GM21423 (cell line): Measurements from ENCODE around the gene KANTR.

Experiments used
- ATAC-seq: cut with Tn5 transposase; IDR thresholded peaks from one replicate; pipeline ENCODE4 v1.9.1; 2021; ENCODE audit warnings: mild to moderate bottlenecking, moderate library complexity; ENCODE audit not compliant: unreplicated experiment

KANTR gene

DNA sequence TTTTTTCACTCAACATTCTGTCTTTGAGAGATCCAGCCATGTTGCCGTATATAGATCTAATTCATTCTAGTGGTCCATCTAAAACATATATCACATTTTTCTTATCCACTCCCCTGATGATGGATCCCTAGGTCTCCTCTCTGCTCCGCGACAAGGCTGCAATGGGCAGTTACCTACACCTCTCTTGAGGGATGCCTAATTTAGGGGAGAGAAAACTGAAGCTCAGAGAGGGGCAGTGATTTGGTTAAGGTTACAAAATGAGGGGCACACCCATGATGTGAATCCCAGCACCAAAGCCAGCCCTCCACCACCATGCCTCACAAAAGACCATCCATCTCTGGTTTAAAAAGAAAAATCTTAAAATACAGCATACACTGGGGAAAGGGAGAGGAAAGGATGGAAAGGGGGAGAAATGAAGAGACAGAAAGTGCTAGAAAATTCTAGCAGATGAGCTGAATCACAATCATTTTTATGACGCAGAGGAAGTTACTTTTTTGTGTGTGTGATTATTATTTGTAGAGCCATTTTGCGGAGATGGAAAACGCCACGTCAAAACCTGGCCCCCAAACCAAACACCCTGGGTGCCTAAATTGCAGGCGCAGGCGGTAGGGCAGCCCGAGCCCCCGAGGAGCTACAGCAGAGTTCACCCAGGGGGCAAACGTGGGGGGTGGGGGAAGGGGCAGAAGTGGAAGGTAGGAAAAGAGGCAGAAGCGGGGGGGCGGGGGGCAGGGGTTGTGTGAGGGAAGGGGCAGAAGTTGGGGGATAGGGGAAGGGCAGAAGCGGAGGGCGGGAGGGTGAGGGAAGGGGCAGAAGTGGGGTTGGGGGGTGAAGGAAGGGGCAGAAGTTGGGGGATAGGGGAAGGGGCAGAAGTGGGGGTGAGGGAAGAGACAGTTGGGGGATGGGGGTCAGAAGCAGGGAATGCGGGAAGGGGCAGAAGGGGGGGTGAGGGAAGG is 13.0 kb upstream of the KANTR start:
- ATAC-seq = no peak

- peak; percentile 96 for ATAC-seq
These were observed 11.8 kb upstream of the KANTR start, which contains the start of gene TSPYL2 for GRCh38 chrX:53081925-53082772. TSPYL2 (plus strand) TSS chrX:53082367; CDS start chrX:53082499, 132 bp downstream.

GRCh38 chrX:53082773-53083616 is 10.9 kb upstream of the KANTR start:
- no peak for ATAC-seq

- ATAC-seq = no peak
These were observed 9.8 kb upstream of the KANTR start for GRCh38 chrX:53084043-53084570.

GRCh38 chrX:53084863-53085262 is 9.1 kb upstream of the KANTR start:
- ATAC-seq = no peak

DNA sequence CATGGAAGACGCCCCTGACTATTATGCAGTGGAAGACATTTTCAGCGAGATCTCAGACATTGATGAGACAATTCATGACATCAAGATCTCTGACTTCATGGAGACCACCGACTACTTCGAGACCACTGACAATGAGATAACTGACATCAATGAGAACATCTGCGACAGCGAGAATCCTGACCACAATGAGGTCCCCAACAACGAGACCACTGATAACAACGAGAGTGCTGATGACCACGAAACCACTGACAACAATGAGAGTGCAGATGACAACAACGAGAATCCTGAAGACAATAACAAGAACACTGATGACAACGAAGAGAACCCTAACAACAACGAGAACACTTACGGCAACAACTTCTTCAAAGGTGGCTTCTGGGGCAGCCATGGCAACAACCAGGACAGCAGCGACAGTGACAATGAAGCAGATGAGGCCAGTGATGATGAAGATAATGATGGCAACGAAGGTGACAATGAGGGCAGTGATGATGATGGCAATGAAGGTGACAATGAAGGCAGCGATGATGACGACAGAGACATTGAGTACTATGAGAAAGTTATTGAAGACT is 8.2 kb upstream of the KANTR start:
- ATAC-seq = no peak

- no peak for ATAC-seq
These were observed 7.5 kb upstream of the KANTR start for GRCh38 chrX:53086464-53086863.

- no peak for ATAC-seq
These were observed 6.5 kb upstream of the KANTR start for GRCh38 chrX:53087388-53087831.

- ATAC-seq = peak; percentile 44
These were observed 5.6 kb upstream of the KANTR start for GRCh38 chrX:53088136-53088974.

- ATAC-seq = no peak
These were observed 4.6 kb upstream of the KANTR start for GRCh38 chrX:53089224-53089842.

GRCh38 chrX:53089925-53090324 is 4.0 kb upstream of the KANTR start:
- no peak for ATAC-seq

DNA sequence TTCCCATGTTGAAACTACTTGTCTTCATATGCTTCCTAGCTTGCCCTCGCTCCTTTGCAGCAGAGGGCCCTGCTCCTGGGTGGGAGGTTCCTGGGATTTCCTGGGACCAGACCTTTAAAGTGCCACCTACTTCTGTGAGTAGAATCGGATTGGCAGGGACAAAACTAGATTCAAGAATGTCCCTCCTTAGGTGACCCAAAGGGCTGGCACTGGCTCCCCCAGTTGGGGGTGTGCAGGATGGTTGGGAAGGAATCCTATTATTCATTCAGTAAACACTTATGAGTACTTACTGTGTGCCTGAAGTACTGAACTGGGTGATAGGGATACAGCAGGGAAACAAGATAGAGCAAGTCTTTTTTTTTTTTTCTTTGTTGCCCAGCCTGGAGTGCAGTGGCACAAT is 2.6 kb upstream of the KANTR start:
- ATAC-seq = no peak

GRCh38 chrX:53093177-53093655 is 726 bp upstream of the KANTR start:
- ATAC-seq = peak; percentile 51

DNA sequence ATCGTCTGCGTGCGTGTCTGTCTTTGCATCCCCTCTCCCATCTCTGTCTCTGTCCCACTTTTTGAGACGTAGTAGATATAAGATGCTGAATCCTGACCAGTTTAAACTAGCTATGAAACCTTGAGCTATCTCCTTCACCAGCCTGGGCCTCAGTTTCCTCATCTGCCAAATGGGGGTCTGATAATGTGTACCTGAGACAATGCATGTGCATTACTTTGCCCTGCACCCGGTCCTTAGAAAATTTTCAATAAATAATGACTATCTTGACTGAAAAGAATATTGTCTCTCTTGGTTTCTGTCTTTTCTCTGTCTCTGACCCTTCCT is 602 bp downstream of the KANTR start:
- no peak for ATAC-seq

DNA sequence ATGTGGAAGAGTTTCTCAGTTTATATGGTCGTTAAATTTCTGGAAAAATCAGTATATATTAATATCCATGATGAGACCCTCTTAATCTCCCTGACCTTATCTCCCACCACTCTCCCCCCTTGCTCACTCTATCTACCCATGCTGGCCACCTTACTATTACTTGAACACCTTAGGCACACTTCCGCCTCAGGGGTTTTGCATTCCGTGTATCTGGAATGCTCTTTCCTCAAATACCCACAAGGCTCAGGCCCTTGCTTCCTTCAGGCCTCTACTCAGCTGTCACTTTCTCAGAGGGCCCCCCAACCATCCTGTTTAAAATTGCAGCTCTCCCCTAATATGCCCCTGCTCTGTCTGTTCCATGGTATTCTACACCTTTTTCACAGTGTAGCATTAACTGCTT is 1.9 kb downstream of the KANTR start:
- ATAC-seq = no peak

- ATAC-seq = no peak
These were observed 21.1 kb downstream of the KANTR start for GRCh38 chrX:53114864-53115549.

DNA sequence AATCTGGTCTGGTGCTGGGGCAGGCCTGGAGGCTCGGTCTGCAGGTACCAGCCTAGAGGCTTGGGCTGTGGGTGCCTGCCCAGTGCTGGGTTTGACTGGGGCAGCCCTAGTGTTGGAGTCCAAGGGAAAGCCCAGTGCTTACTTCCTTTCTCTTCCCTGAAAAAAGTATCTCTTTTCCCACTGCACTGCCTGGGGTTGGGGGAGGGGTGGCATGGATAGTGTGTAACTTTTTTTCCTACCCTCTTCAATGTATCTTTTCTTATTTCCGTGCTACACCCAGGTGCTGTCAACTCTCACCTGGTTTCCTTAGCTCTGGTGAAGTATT is 21.6 kb downstream of the KANTR start:
- no peak for ATAC-seq

DNA sequence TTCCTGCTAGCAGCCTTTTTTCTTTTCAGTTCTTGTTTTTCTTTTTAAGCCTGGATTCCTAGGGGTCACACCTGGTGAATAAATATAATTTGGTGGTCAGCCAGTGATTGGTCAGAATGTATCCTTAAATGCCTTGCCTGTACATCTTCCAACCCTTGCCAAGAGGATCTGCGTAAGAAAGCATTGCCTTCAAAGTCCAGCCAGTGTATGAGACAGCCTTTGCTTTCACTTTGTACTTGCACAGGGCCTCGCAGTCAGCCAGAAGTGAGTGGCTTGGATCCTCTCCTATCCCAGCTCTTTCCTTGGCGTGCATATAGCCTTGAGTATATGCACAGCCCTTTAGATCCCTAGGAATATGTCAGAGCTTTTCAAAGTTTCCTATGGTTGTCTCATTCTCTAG is 22.2 kb downstream of the KANTR start:
- ATAC-seq = no peak
